Dedifferentiated amniotic fluid mesenchymal stem cell (primary cell): ENCODE results near the gene APOBEC4.
"Not testable (repeated sequence)": the region's sequence is repeated elsewhere in the genome, so short reads cannot be mapped to it uniquely, and the experiment has no call there.

Experiments used
- DNase-seq: peaks from one replicate; pipeline ENCODE4 v3.0.0-alpha.2; 2016; ENCODE audit errors: extremely low spot score

APOBEC4 gene

GRCh38 chr1:183652547-183653461, at the start of gene APOBEC4:
APOBEC4 (minus strand) TSS chr1:183653316; CDS start chr1:183648781, 4,535 bp downstream.
- no peak for DNase-seq

GRCh38 chr1:183702813-183703198, 49.7 kb upstream of the APOBEC4 start:
- DNase-seq, result no peak

- DNase-seq, result no peak
Measured at GRCh38 chr1:183702087-183702812, 49.1 kb upstream of the APOBEC4 start.

- DNase-seq, result no peak
Measured at GRCh38 chr1:183699616-183700160, 46.6 kb upstream of the APOBEC4 start.

- DNase-seq, result no peak
Measured at GRCh38 chr1:183697814-183698590, 44.9 kb upstream of the APOBEC4 start.

GRCh38 chr1:183696981-183697380, 43.9 kb upstream of the APOBEC4 start:
- no peak for DNase-seq

- DNase-seq, result no peak
Measured at GRCh38 chr1:183694755-183695154, 41.6 kb upstream of the APOBEC4 start.

GRCh38 chr1:183694066-183694465, 41.0 kb upstream of the APOBEC4 start:
- no peak for DNase-seq

- DNase-seq, result no peak
Measured at GRCh38 chr1:183693521-183693920, 40.4 kb upstream of the APOBEC4 start.

GRCh38 chr1:183689762-183690204, 36.7 kb upstream of the APOBEC4 start:
- DNase-seq, result no peak

- no peak for DNase-seq
Measured at GRCh38 chr1:183688341-183689060, 35.4 kb upstream of the APOBEC4 start.

- no peak for DNase-seq
Measured at GRCh38 chr1:183687546-183688304, 34.6 kb upstream of the APOBEC4 start.

- no peak for DNase-seq
Measured at GRCh38 chr1:183686229-183686628, 33.1 kb upstream of the APOBEC4 start.

GRCh38 chr1:183685112-183685713, 32.1 kb upstream of the APOBEC4 start:
- DNase-seq, result peak; percentile 58

GRCh38 chr1:183679363-183679762, 26.2 kb upstream of the APOBEC4 start:
- DNase-seq, result not testable (repeated sequence)

GRCh38 chr1:183678819-183679218, 25.7 kb upstream of the APOBEC4 start:
- no peak for DNase-seq

GRCh38 chr1:183676586-183677189, 23.6 kb upstream of the APOBEC4 start:
- DNase-seq, result peak; percentile 51

GRCh38 chr1:183675883-183676585, 22.9 kb upstream of the APOBEC4 start:
- no peak for DNase-seq

- no peak for DNase-seq
Measured at GRCh38 chr1:183675381-183675780, 22.3 kb upstream of the APOBEC4 start.
